IMR-90 (cell line): ENCODE results near the gene ASB1.

Source experiments
- BHLHE40 ChIP-seq: fragments of 150-350 bp; IDR thresholded peaks from 2 replicates; pipeline ENCODE4 v1.6.1; 2016; ENCODE audit warnings: mild to moderate bottlenecking, low read depth, low read length
- CHD1 ChIP-seq: IDR thresholded peaks from 2 replicates; pipeline ENCODE4 v1.6.1; 2012; ENCODE audit warnings: low read depth, low read length, improper control_type of control experiment
- FOS ChIP-seq: fragments of 150-350 bp; IDR thresholded peaks from 2 replicates; pipeline ENCODE4 v1.6.1; 2016; ENCODE audit warnings: low read depth, low read length
- POLR2A ChIP-seq: IDR thresholded peaks from 2 replicates; pipeline ENCODE4 v1.6.1; 2012; ENCODE audit warnings: mild to moderate bottlenecking, low read depth, low read length
- RAD21 ChIP-seq: IDR thresholded peaks from 2 replicates; pipeline ENCODE4 v1.6.1; 2012; ENCODE audit warnings: low read length, improper control_type of control experiment
- SMC3 ChIP-seq: fragments of 150-350 bp; IDR thresholded peaks from 2 replicates; pipeline ENCODE4 v1.6.1; 2016; ENCODE audit warnings: low read depth, mild to moderate bottlenecking, antibody characterized with exemption, low read length, moderate library complexity
- TF ChIP-seq, protein P1 (sequence below): conservative IDR thresholded peaks from 2 replicates; pipeline ENCODE4 v1.5.1; 2012; ENCODE audit warnings: mild to moderate bottlenecking, low read depth, low read length, improper control_type of control experiment

DNA sequence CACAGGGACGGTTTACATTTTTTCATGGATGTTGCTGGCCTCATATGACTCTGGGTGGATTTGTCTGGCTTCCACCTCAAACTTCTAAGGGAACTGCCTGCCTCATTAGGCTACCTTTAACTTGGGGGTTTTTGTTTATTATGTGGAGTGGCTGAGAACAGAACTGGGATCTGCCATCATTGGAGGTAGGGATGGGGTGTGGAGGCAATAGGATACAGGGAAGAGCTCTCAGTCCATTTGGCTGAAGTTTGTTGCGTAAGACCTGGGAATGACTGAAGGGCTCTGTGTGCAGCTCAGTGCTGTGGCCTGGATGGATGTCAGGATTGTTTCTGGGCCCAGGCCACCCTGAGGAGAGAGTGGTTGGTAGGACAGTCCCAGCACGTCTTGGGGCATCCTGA, 31.2 kb downstream of the ASB1 start:
- TF ChIP-seq BHLHE40 (no peak), POLR2A (no peak), FOS (no peak), RAD21 (no peak), SMC3 (no peak), CHD1 (no peak)
- TF ChIP-seq, protein P1, sequence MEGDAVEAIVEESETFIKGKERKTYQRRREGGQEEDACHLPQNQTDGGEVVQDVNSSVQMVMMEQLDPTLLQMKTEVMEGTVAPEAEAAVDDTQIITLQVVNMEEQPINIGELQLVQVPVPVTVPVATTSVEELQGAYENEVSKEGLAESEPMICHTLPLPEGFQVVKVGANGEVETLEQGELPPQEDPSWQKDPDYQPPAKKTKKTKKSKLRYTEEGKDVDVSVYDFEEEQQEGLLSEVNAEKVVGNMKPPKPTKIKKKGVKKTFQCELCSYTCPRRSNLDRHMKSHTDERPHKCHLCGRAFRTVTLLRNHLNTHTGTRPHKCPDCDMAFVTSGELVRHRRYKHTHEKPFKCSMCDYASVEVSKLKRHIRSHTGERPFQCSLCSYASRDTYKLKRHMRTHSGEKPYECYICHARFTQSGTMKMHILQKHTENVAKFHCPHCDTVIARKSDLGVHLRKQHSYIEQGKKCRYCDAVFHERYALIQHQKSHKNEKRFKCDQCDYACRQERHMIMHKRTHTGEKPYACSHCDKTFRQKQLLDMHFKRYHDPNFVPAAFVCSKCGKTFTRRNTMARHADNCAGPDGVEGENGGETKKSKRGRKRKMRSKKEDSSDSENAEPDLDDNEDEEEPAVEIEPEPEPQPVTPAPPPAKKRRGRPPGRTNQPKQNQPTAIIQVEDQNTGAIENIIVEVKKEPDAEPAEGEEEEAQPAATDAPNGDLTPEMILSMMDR: no peak
